Measurements from ENCODE around the gene ONECUT2. TPM values are rescaled to one million over a fixed set of nuclear protein-coding genes. Genes with fewer than 3 reads are reported as not detected.

The ONECUT2 gene
- total RNA-seq, 2 donors from 2014 or later, result 0.10 to 0.39 TPM

GRCh38 chr18:57534511-57534909 lies 99.3 kb downstream of the ONECUT2 start:
- Mint-ChIP-seq H3K27ac (no peak overlapping the region), H3K27me3 (peaks cover 5 to 7% of the 10 kb centered on the region in 2 donors), H3K4me1 (ENCODE audit: low read depth in 2 of 2) (no peaks in the 10 kb centered on the region), H3K9me3 (no peaks in the 10 kb centered on the region), H3K36me3 (no peaks in the 10 kb centered on the region), H3K4me3 (no peak overlapping the region)
- DNase-seq (ENCODE audit: low spot score) (no peak), ATAC-seq (no peak)

- peaks cover 5 to 7% of the 10 kb centered on the region in 2 donors for H3K27me3 Mint-ChIP-seq
- no peak for ATAC-seq
- H3K4me1 Mint-ChIP-seq (ENCODE audit: low read depth in 2 of 2), result no peaks in the 10 kb centered on the region
Measured at GRCh38 chr18:57538614-57539013, 103.4 kb downstream of the ONECUT2 start.

GRCh38 chr18:57539702-57540101 lies 104.5 kb downstream of the ONECUT2 start:
- DNase-seq (ENCODE audit: low spot score) (no peak), ATAC-seq (no peak)
- no peak overlapping the region for H3K4me3 Mint-ChIP-seq
- no peaks in the 10 kb centered on the region for H3K36me3 Mint-ChIP-seq
- H3K4me1 Mint-ChIP-seq (ENCODE audit: low read depth in 2 of 2), result no peaks in the 10 kb centered on the region
- peaks cover 5 to 7% of the 10 kb centered on the region in 2 donors for H3K27me3 Mint-ChIP-seq
- no peak overlapping the region for H3K27ac Mint-ChIP-seq
- no peaks in the 10 kb centered on the region for H3K9me3 Mint-ChIP-seq

More at GRCh38 chr18:57538614-57539013, 103.4 kb downstream of the ONECUT2 start:
- no peak for DNase-seq (ENCODE audit: low spot score)
- no peaks in the 10 kb centered on the region for H3K9me3 Mint-ChIP-seq
- no peaks in the 10 kb centered on the region for H3K36me3 Mint-ChIP-seq
- H3K4me3 Mint-ChIP-seq, result no peak overlapping the region
- H3K27ac Mint-ChIP-seq, result no peak overlapping the region

Other genes starting within 250 kb of the ONECUT2 start
- not detected for gene ST8SIA3, start 82.8 kb upstream of the ONECUT2 start, total RNA-seq
- gene FECH, start 151.3 kb downstream of the ONECUT2 start, total RNA-seq, result 10 to 100 TPM; 23.8 to 24.5 TPM
- gene NARS1, start 186.5 kb downstream of the ONECUT2 start, total RNA-seq, result 100 to 1,000 TPM in 1 of 2 donors, 10 to 100 TPM in 1; 80.1 to 119 TPM

Data from natural killer cell treated with Interleukin-12 subunit alpha and Interleukin-12 subunit beta and Interleukin-15 and Interleukin-18, amount 100 ng/mL, for 72 hours (primary cell).